T-helper 17 cell (primary cell): Measurements from ENCODE around the gene TAF1A. TPM values are rescaled to one million over a fixed set of nuclear protein-coding genes. Genes with fewer than 3 reads are reported as not detected.

ENCODE experiments used
- total RNA-seq, 4 donors: library from RNA in 2 of 4; stranded (reverse) in 2 of 4; gene quantifications; one replicate each; pipeline ENCODE4 v1.2.3 and lab custom pipeline; 2022 to 2026

Gene TAF1A
- total RNA-seq, 2 donors from 2014 or later: 4.0 to 4.1 TPM

Other genes starting within 250 kb of the TAF1A start
- under 1 TPM; 0.27 to 0.39 TPM for gene HHIPL2, start 41.8 kb downstream of the TAF1A start, total RNA-seq
- gene MIA3, start 28.2 kb upstream of the TAF1A start, total RNA-seq: 100 to 1,000 TPM in 1 of 2 donors, 10 to 100 TPM in 1; 83.2 to 102 TPM
- 10 to 100 TPM; 43.8 to 48.0 TPM for gene AIDA, start 122.6 kb upstream of the TAF1A start, total RNA-seq
- 10 to 100 TPM; 46.8 to 54.0 TPM for gene BROX, start 122.6 kb upstream of the TAF1A start, total RNA-seq
- gene FAM177B, start 147.3 kb upstream of the TAF1A start, total RNA-seq: under 1 TPM in 1 of 2 donors, not detected in 1; 0.50 TPM
- 1 to 10 TPM; 1.9 to 2.5 TPM for gene DISP1, start 225.1 kb upstream of the TAF1A start, total RNA-seq